Mucosa of descending colon (tissue), 3 donors: ENCODE data around the gene SYNE2. TPM values are rescaled to one million over a fixed set of nuclear protein-coding genes. Genes with fewer than 3 reads are reported as not detected.

ENCODE experiments used
- ATAC-seq: fragments of 200-7000 bp; cut with Tn5 transposase; one replicate; pipeline ENCODE4 v1.9.1; 2020; ENCODE audit warnings: mild to moderate bottlenecking, moderate library complexity
- DNase-seq, 3 donors: peaks; one replicate each; pipeline ENCODE4 v3.0.0-alpha.2; 2020
- H3K36me3 ChIP-seq: fragments of 200-600 bp; one replicate; pipeline ENCODE4 v1.8.0; 2021; ENCODE audit warnings: low read depth, mild to moderate bottlenecking
- H3K4me1 ChIP-seq: fragments of 200-600 bp; one replicate; pipeline ENCODE4 v1.8.0; 2021; ENCODE audit warnings: low read depth, mild to moderate bottlenecking
- H3K4me3 ChIP-seq: fragments of 200-600 bp; one replicate; pipeline ENCODE4 v1.8.0; 2021; ENCODE audit warnings: mild to moderate bottlenecking
- H3K9me3 ChIP-seq: fragments of 200-600 bp; one replicate; pipeline ENCODE4 v1.8.0; 2021; ENCODE audit warnings: mild to moderate bottlenecking
- intact Hi-C, 2 donors: fragments of 100-400 bp; cut with DNase I in 1 of 2; cut with micrococcal nuclease in 1 of 2; formaldehyde crosslinking; loops; one replicate each; pipeline versions ENCODE4 v1.11.0 to v1.11.1; 2022; cut with DNase I, micrococcal nuclease
- total RNA-seq, 3 donors: library from RNA; stranded (reverse); fragmentation: NEBNext Ultra II Directional in 2 of 3; extraction: Animal tissue kit (Norgen Biotek cat#: 25700) in 2 of 3; gene quantifications; one replicate each; pipeline versions ENCODE4 v1.2.1 to v1.2.4, GENCODE V29; 2021 to 2023
- TF ChIP-seq, protein P1 (sequence below): fragments of 200-600 bp; IDR thresholded peaks from one replicate; pipeline ENCODE4 v1.8.0; 2022; ENCODE audit warnings: antibody characterized with exemption, mild to moderate bottlenecking
- donor health status: DM: no; HTN: no; CAD: no; lungs with moderate emphysema.
- donor health status: DM: no; HTN: no; CAD: no.
- donor health status: DM: no; HTN: yes; CAD: no.

SYNE2 gene
- total RNA-seq, 3 donors from 2014 or later = 104 to 215 (median 174) TPM

DNA sequence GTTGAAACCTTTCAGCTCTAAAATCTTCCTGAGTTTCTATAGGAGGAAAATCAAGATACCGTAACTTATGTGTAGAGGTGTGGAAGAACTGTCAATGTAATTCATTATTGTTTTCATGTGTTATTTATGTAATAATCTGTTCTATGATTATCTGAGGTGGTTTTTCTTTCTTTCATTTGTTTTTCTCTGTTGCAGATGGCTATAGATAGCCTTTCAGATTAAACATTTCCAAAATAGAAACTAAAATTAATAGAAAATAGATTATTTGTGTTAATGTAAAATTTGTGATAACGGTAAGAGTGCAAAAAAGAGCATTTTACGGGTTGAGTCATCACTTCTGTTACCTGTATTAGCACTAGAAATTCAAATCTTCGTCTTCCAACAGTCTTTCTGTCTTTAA is 128.8 kb downstream of the SYNE2 start:
- no peaks in the 10 kb centered on the region for H3K9me3 ChIP-seq
- no peak overlapping the region for H3K4me3 ChIP-seq
- DNase-seq (no peak), ATAC-seq (no peak)
- no peaks in the 10 kb centered on the region for H3K4me1 ChIP-seq
- intact Hi-C loops = no loop called here
- TF ChIP-seq, protein P1, sequence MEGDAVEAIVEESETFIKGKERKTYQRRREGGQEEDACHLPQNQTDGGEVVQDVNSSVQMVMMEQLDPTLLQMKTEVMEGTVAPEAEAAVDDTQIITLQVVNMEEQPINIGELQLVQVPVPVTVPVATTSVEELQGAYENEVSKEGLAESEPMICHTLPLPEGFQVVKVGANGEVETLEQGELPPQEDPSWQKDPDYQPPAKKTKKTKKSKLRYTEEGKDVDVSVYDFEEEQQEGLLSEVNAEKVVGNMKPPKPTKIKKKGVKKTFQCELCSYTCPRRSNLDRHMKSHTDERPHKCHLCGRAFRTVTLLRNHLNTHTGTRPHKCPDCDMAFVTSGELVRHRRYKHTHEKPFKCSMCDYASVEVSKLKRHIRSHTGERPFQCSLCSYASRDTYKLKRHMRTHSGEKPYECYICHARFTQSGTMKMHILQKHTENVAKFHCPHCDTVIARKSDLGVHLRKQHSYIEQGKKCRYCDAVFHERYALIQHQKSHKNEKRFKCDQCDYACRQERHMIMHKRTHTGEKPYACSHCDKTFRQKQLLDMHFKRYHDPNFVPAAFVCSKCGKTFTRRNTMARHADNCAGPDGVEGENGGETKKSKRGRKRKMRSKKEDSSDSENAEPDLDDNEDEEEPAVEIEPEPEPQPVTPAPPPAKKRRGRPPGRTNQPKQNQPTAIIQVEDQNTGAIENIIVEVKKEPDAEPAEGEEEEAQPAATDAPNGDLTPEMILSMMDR = no peak
- H3K36me3 ChIP-seq = no peaks in the 10 kb centered on the region

DNA sequence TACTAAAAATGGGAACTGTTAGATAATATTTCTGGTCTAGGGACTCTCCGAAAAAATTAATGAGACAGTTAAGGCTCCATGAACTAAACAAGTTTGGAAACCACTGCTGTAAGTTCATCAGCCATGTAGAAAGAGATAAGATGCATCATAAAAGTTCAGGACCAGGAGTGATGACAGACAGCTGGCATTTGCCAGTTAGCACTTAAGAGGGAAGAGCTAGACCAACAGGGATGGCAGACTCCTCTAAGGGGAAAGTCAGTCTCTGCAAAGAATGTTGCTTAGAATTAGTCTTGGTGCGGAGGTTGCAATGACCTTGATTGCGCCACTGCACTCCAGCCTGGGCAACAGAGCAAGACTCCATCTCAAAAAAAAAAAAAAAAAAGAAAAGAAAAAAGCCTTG is 129.4 kb downstream of the SYNE2 start:
- no peaks in the 10 kb centered on the region for H3K9me3 ChIP-seq
- DNase-seq (no peak), ATAC-seq (no peak)
- intact Hi-C loops = no loop called here
- no peaks in the 10 kb centered on the region for H3K4me1 ChIP-seq
- no peak overlapping the region for H3K4me3 ChIP-seq
- H3K36me3 ChIP-seq = no peaks in the 10 kb centered on the region
- TF ChIP-seq, protein P1 = no peak

DNA sequence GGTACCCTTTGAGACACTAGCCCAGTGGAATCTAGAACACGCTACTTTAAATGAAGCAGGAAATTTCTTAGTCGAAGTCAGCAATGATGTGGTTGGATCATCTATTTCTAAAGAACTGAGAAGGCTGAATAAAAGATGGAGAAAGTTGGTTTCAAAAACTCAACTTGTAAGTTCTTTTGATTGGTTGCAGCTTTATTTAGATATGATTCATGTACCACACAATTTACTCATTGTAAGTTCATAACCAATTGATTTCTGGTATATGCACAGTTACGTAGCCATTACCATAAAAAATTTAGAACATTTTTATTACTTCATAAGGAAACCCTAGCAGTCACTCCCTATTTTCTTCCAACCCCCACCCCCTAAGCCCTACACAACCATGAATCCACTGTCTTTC is 129.8 kb downstream of the SYNE2 start:
- H3K4me3 ChIP-seq = no peak overlapping the region
- intact Hi-C loops = no loop called here
- no peaks in the 10 kb centered on the region for H3K9me3 ChIP-seq
- H3K4me1 ChIP-seq = no peaks in the 10 kb centered on the region
- ATAC-seq (no peak), DNase-seq (no peak)
- TF ChIP-seq, protein P1 = no peak
- H3K36me3 ChIP-seq = no peaks in the 10 kb centered on the region

DNA sequence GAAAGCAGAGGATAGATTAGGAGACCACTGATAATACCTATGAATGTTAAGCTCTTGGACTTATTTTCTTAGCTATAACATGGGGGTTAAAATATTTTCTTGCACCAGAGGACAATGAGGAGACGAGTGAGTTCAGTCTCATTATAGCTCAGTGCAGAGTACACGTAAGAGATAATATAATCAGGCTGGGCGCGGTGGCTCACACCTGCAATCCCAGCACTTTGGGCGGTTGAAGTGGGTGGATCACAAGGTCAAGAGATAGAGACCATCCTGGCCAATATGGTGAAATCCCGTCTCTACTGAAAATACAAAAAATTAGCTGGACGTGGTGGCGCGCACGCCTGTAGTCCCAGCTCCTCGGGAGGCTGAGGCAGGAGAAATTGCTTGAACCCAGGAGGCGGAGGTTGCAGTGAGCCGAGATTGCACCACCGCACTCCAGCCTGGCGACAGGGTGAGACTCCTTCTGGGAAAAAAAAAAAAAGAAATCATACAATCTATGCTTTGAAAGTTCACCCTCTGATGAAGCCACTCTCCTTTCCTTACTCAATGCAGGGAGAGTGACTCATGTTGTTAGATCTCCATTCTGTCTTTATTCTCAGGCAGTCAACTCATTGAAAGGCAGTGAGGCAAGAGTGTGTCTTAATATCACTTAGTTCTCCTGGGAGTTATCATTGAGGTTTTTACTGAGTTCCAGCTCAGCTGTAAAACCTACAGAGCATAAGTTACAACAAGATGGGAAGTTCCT is 134.2 kb downstream of the SYNE2 start:
- no peaks in the 10 kb centered on the region for H3K4me1 ChIP-seq
- H3K4me3 ChIP-seq = no peak overlapping the region
- intact Hi-C loops = no loop called here
- no peaks in the 10 kb centered on the region for H3K36me3 ChIP-seq
- peak in 2 of 3 donors; percentile 33 to 34 for DNase-seq
- TF ChIP-seq, protein P1 = no peak
- no peaks in the 10 kb centered on the region for H3K9me3 ChIP-seq
- ATAC-seq = peak; percentile 63

DNA sequence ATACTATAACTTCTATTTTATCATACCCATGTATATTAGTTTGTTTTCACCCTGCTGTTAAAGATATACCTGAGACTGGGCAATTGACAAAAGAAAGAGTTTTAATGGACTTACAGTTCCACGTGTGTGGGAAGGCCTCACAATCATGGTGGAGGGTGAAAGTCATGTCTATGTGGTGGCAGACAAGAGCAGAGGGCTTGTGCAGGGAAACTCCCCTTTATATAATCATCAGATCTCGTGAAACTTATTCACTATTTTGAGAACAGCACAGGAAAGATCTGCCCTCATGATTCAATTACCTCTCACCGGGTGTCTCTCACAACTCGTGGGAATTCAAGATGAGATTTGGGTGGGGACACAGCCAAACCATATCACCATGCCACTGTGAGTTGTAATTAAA is 135.8 kb downstream of the SYNE2 start:
- TF ChIP-seq, protein P1 = no peak
- Histone ChIP-seq H3K4me1 (no peaks in the 10 kb centered on the region), H3K9me3 (no peaks in the 10 kb centered on the region), H3K36me3 (no peaks in the 10 kb centered on the region), H3K4me3 (no peak overlapping the region)
- ATAC-seq (no peak), DNase-seq (no peak)
- intact Hi-C loops = no loop called here
